Measurements from ENCODE around the gene MYH8.

Gene MYH8

GRCh38 chr17:10349403-10349802 lies 72.3 kb downstream of the MYH8 start:
- Mint-ChIP-seq H3K27ac (no peak overlapping the region), H3K4me1 (no peaks in the 10 kb centered on the region), H3K9me3 (no peaks in the 10 kb centered on the region), H3K36me3 (no peaks in the 10 kb centered on the region), H3K27me3 (peaks cover 9% of the 10 kb centered on the region), H3K4me3 (no peak overlapping the region)
- no peak for ATAC-seq

- H3K36me3 Mint-ChIP-seq: no peaks in the 10 kb centered on the region
- H3K4me1 Mint-ChIP-seq: no peaks in the 10 kb centered on the region
- peaks cover 9% of the 10 kb centered on the region for H3K27me3 Mint-ChIP-seq
- no peak for ATAC-seq
- no peaks in the 10 kb centered on the region for H3K9me3 Mint-ChIP-seq
- H3K4me3 Mint-ChIP-seq: no peak overlapping the region
- H3K27ac Mint-ChIP-seq: no peak overlapping the region
These were observed 76.9 kb downstream of the MYH8 start for GRCh38 chr17:10344816-10345215.
